OCI-LY1 (cell line): ENCODE results near the gene HNRNPL.

Experiments
- EZH2 ChIP-seq: fragments of 200-600 bp; sonication (generic), shearing (Covaris generic); IDR thresholded peaks from 2 replicates; pipeline ENCODE4 v1.8.0; 2017; ENCODE audit warnings: borderline replicate concordance, mixed run types, mild to moderate bottlenecking, antibody characterized with exemption, low read length, moderate library complexity, mixed read lengths
- TF ChIP-seq, protein P1 (sequence below): fragments of 200-600 bp; sonication (generic), shearing (Covaris generic); IDR thresholded peaks from 2 replicates; pipeline ENCODE4 v1.5.1; 2017; ENCODE audit warnings: mild to moderate bottlenecking, antibody characterized with exemption, low read length, moderate library complexity, mixed read lengths

DNA sequence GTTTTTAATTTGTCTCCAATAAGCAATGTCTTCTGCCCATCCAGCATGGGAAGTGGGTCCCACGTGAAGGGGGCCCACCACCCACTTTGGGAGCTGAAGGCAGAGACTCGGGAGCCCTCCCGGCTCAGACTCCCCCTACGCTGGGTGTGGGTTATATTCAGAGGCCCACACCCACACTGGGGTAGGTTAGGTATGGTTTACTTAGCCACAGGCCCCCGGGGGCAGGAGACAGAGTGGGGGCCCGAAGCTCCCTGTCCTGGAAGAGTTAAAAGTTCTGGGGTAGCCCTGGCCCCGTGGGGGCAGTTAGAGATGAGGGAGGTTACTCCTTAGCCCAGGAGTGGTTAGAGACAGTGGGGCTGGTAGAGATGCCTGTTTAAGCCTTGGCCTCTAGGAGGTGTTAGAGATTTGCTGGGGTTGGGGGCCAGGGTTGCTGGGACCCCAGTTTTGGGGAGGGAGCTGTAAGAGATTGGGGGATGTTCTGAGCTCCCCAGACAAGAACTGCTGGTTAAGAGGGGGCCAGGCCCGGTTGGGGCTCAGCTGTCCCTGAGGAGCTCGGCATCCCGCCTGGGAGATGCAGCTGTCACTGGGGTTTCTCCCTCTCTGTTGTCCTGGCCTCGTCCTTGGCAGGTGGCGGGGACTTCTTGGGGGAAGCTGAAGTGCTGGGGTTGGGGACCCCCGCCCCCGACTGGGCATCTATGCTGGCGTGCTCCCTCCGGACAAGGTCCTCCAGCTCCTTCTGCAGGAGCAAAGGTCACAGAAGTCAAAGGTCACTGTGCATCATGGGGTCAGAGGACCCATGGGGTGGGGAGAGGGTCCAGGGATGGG, 29.0 kb upstream of the HNRNPL start:
- TF ChIP-seq, protein P1, sequence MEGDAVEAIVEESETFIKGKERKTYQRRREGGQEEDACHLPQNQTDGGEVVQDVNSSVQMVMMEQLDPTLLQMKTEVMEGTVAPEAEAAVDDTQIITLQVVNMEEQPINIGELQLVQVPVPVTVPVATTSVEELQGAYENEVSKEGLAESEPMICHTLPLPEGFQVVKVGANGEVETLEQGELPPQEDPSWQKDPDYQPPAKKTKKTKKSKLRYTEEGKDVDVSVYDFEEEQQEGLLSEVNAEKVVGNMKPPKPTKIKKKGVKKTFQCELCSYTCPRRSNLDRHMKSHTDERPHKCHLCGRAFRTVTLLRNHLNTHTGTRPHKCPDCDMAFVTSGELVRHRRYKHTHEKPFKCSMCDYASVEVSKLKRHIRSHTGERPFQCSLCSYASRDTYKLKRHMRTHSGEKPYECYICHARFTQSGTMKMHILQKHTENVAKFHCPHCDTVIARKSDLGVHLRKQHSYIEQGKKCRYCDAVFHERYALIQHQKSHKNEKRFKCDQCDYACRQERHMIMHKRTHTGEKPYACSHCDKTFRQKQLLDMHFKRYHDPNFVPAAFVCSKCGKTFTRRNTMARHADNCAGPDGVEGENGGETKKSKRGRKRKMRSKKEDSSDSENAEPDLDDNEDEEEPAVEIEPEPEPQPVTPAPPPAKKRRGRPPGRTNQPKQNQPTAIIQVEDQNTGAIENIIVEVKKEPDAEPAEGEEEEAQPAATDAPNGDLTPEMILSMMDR, result peak; percentile 35
- no peak for TF ChIP-seq EZH2
